Upper lobe of left lung (tissue), 6 donors: ENCODE measurements around the gene FBXL17. TPM values are rescaled to one million over a fixed set of nuclear protein-coding genes. Genes with fewer than 3 reads are reported as not detected.

Experiments
- ATAC-seq, 2 donors: fragments of 200-7000 bp; cut with Tn5 transposase; one replicate each; pipeline ENCODE4 v1.9.1; 2022; ENCODE audit warnings: mild to moderate bottlenecking in 2 of 2, moderate library complexity in 2 of 2; ENCODE audit not compliant: low FRiP score in 2 of 2
- DNase-seq, 2 donors: peaks; one replicate each; pipeline ENCODE4 v3.0.0-alpha.2; 2019 to 2020
- H3K27ac ChIP-seq, 4 donors: fragments of 200-600 bp; sonication (generic); one replicate each; pipeline ENCODE4 v1.5.1; 2016 to 2019
- H3K27me3 ChIP-seq, 4 donors: fragments of 200-600 bp; sonication (generic); one replicate each; pipeline ENCODE4 v1.5.1; 2017 to 2019
- H3K36me3 ChIP-seq, 4 donors: fragments of 200-600 bp; sonication (generic); one replicate each; pipeline ENCODE4 v1.5.1; 2016 to 2019
- H3K4me1 ChIP-seq, 4 donors: fragments of 200-600 bp; sonication (generic); one replicate each; pipeline ENCODE4 v1.5.1; 2018 to 2019
- H3K4me3 ChIP-seq, 4 donors: fragments of 200-600 bp; sonication (generic); one replicate each; pipeline ENCODE4 v1.5.1; 2017 to 2019; ENCODE audit warnings: mild to moderate bottlenecking in 2 of 4, moderate library complexity in 1 of 4
- H3K9me3 ChIP-seq, 4 donors: fragments of 200-600 bp; sonication (generic); one replicate each; pipeline ENCODE4 v1.5.1; 2018 to 2019
- EP300 ChIP-seq, 4 donors: sonication (generic); formaldehyde crosslinking; IDR thresholded peaks; one replicate each; pipeline ENCODE4 v1.5.1; 2017; ENCODE audit warnings: antibody characterized with exemption in 4 of 4, control low read depth in 2 of 4
- POLR2A ChIP-seq, 4 donors: fragments of 450-650 bp; IDR thresholded peaks; one replicate each; pipeline ENCODE4 v1.5.1; 2016 to 2017; ENCODE audit warnings: antibody characterized with exemption in 4 of 4, mild to moderate bottlenecking in 2 of 4
- POLR2AphosphoS5 ChIP-seq, 2 donors: sonication (generic); formaldehyde crosslinking; IDR thresholded peaks; one replicate each; pipeline ENCODE4 v1.5.1; 2017; ENCODE audit warnings: antibody characterized with exemption in 2 of 2
- WGBS, 2 donors: methylation state at CpG; one replicate each; pipeline ENCODE4 v1.1.5; 2017 to 2018; 5-methylcytosine and 5-hydroxymethylcytosine counted together
- total RNA-seq, 6 donors: library from RNA; depleted of rRNA in 4 of 6; stranded (reverse); fragments of >200 nt in 4 of 6; gene quantifications; one replicate each; pipeline versions ENCODE4 v1.1.0 to v1.2.1, GENCODE V29; 2016 to 2021
- TF ChIP-seq, protein P1 (sequence below), 6 experiments: fragments of 450-650 bp in 4 of 6; fragments of 200-600 bp in 2 of 6; sonication (generic) in 2 of 6; IDR thresholded peaks; one replicate each; pipeline ENCODE4 v1.5.1; 2016 to 2019; ENCODE audit warnings: antibody characterized with exemption in 6 of 6
- donor health status: DM: no; HTN: no; CAD: no; lungs with moderate emphysema.
- donor health status: DM: no; HTN: yes; CAD: no; lungs with severe emphysema.

The FBXL17 gene
- total RNA-seq, 6 donors from 2014 or later = 10.0 to 47.1 (median 16.9) TPM

DNA sequence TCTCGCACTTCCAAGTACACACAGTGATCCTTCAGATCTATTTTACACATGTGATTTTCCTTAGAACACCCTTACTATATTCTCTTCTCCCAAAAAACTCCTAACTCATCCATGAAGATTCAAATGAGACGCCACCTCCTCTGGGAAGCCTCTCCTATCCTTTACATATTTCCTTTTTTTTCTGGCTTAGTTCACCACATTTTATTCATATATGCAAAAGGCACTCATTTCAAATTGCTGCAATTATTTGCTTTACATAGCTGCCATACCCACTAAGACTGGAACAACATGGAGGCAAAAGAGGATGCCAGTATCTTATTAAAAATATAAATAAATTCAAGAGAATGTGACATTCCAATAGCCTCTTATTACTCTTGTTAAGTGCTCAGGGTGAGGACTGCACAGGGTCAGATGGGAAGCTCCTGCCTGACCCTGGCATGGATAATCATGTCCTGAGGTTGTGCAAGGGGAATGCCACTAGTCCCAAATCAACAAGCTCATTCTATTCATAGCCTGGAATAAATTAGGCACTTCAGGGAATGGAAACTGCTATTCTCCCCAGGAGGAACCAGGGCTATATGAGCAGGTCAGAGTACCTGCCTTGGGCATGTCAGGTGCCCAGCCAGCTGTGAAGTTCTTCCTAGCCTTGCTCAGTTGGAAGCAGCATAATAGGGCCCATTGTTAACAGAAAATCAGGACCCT is 262.9 kb downstream of the FBXL17 start:
- WGBS, 2 donors = 94 to 100% methylated on average over 2 of the region's 2 CpGs
- TF ChIP-seq, protein P1, sequence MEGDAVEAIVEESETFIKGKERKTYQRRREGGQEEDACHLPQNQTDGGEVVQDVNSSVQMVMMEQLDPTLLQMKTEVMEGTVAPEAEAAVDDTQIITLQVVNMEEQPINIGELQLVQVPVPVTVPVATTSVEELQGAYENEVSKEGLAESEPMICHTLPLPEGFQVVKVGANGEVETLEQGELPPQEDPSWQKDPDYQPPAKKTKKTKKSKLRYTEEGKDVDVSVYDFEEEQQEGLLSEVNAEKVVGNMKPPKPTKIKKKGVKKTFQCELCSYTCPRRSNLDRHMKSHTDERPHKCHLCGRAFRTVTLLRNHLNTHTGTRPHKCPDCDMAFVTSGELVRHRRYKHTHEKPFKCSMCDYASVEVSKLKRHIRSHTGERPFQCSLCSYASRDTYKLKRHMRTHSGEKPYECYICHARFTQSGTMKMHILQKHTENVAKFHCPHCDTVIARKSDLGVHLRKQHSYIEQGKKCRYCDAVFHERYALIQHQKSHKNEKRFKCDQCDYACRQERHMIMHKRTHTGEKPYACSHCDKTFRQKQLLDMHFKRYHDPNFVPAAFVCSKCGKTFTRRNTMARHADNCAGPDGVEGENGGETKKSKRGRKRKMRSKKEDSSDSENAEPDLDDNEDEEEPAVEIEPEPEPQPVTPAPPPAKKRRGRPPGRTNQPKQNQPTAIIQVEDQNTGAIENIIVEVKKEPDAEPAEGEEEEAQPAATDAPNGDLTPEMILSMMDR (IDR thresholded peaks at IDR 0.05) = no peak
- no peak for TF ChIP-seq POLR2A (IDR thresholded peaks at IDR 0.05)
- TF ChIP-seq POLR2AphosphoS5 (IDR thresholded peaks at IDR 0.05) = no peak
- TF ChIP-seq EP300 (IDR thresholded peaks at IDR 0.05) = no peak
- H3K9me3 ChIP-seq = no peaks in the 10 kb centered on the region
- no peaks in the 10 kb centered on the region for H3K27me3 ChIP-seq
- H3K27ac ChIP-seq = no peak overlapping the region
- DNase-seq (no peak), ATAC-seq (no peak)
- H3K36me3 ChIP-seq = no peaks in the 10 kb centered on the region
- H3K4me3 ChIP-seq = no peak overlapping the region
- no peaks in the 10 kb centered on the region for H3K4me1 ChIP-seq

DNA sequence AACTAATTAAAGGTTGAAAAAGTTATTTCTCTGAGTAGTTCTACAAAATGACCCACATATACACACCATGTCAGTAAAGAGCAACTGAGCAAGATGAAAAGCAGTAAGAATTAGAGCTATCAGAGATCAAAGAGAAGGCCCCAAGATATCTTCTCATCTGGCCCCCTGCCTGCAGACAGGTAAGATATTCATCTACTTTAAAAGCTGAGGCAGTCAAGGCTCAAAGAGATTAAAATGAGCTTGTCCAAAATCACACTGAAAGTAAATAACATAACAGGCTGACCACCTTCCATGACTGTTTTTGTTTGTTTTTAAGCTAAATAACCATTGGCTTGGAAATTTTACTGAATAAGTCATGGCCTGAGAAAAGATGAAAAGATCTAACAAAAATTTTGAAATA is 266.2 kb downstream of the FBXL17 start:
- Histone ChIP-seq H3K4me3 (no peak overlapping the region), H3K36me3 (no peaks in the 10 kb centered on the region), H3K9me3 (peaks cover 0 to 3% (median 0%) of the 10 kb centered on the region in 4 donors), H3K27me3 (no peaks in the 10 kb centered on the region), H3K4me1 (no peaks in the 10 kb centered on the region), H3K27ac (no peak overlapping the region)
- DNase-seq = no peak
- ATAC-seq = no peak
- no peak for TF ChIP-seq POLR2AphosphoS5 (IDR thresholded peaks at IDR 0.05)
- TF ChIP-seq EP300 (IDR thresholded peaks at IDR 0.05) = no peak
- no peak for TF ChIP-seq POLR2A (IDR thresholded peaks at IDR 0.05)
- TF ChIP-seq, protein P1 (IDR thresholded peaks at IDR 0.05) = no peak

DNA sequence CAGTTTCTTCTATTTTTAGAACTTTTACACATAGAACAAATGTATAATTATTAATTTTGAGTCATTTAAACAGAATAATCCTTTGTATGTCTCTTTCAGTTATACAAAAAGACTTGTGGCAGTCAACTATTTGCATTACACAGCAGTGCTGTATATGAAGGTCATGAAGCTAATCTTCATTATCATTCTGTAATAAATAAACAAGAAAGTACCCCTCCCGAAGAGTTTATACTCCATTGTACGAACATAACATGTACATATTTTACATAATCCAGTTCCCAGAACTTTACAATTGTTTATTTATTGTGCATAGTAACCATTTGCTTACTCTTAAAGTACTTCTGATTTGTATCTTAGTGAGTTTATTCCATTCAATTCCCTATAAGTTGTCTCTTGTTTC is 267.9 kb downstream of the FBXL17 start:
- 87 to 94% methylated on average over 2 of the region's 2 CpGs for WGBS, 2 donors
- TF ChIP-seq, protein P1 (IDR thresholded peaks at IDR 0.05) = no peak
- Histone ChIP-seq H3K36me3 (no peaks in the 10 kb centered on the region), H3K4me3 (no peak overlapping the region), H3K27ac (no peak overlapping the region), H3K4me1 (no peaks in the 10 kb centered on the region), H3K27me3 (no peaks in the 10 kb centered on the region), H3K9me3 (peaks cover 0 to 3% (median 0%) of the 10 kb centered on the region in 4 donors)
- ATAC-seq (no peak), DNase-seq (no peak)

DNA sequence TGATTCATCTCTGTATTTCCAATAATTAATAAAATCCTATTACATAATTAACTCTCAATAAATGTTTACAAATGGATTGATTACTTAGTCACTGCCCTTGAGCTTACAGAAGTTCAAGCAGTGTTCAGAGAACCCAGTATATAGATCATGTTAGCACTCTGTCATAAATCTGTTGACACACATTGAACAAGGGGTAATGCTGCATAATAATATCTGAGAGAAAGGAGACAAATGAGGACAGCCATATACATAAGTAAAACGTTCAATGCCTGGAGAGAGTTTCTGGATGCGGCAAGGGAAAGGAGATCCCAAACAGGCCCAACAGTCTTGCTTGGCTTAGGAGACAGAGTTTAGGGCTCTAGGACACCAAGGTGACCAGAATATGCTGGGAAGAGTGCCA is 270.2 kb downstream of the FBXL17 start:
- 88 to 89% methylated on average over 2 of the region's 2 CpGs for WGBS, 2 donors
- Histone ChIP-seq H3K4me1 (no peaks in the 10 kb centered on the region), H3K27me3 (no peaks in the 10 kb centered on the region), H3K9me3 (peaks cover 0 to 3% (median 0%) of the 10 kb centered on the region in 4 donors), H3K27ac (no peak overlapping the region), H3K36me3 (no peaks in the 10 kb centered on the region), H3K4me3 (no peak overlapping the region)
- DNase-seq (no peak), ATAC-seq (no peak)
- no peak for TF ChIP-seq EP300 (IDR thresholded peaks at IDR 0.05)
- TF ChIP-seq, protein P1 (IDR thresholded peaks at IDR 0.05) = no peak
- TF ChIP-seq POLR2AphosphoS5 (IDR thresholded peaks at IDR 0.05) = no peak
- TF ChIP-seq POLR2A (IDR thresholded peaks at IDR 0.05) = no peak

DNA sequence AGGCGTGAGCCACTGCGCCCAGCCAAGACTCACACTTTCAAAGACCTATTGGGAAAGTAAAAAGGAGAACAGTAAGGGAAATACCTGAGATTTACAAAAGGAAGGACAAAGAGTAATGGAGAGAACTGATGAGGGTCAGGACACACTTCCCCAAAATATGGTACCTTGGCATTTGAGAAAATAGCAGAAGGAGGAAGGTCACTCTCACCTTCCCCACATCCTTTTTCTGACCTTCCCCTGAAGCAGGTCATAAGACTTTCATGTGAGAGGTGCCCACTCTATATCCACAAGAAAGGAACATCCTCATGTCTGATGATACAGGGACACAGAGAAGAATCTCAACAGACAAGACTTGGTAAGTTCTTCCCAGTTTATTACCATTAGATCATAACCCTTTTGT is 272.8 kb downstream of the FBXL17 start:
- H3K9me3 ChIP-seq = peaks cover 0 to 3% (median 0%) of the 10 kb centered on the region in 4 donors
- H3K27me3 ChIP-seq = no peaks in the 10 kb centered on the region
- no peaks in the 10 kb centered on the region for H3K4me1 ChIP-seq
- 100% methylated on average over 2 of the region's 2 CpGs for WGBS, 2 donors
- DNase-seq (no peak), ATAC-seq (no peak)
- no peak overlapping the region for H3K27ac ChIP-seq
- no peak overlapping the region for H3K4me3 ChIP-seq
- H3K36me3 ChIP-seq = no peaks in the 10 kb centered on the region
- TF ChIP-seq POLR2A (IDR thresholded peaks at IDR 0.05) = no peak
